GM18873 (cell line): ENCODE data around the gene TENT4A.

Source experiments
- ATAC-seq: cut with Tn5 transposase; IDR thresholded peaks from one replicate; pipeline ENCODE4 v1.9.1; 2021; ENCODE audit warnings: mild to moderate bottlenecking, moderate library complexity, moderate number of reproducible peaks; ENCODE audit not compliant: unreplicated experiment, low FRiP score

TENT4A gene

DNA sequence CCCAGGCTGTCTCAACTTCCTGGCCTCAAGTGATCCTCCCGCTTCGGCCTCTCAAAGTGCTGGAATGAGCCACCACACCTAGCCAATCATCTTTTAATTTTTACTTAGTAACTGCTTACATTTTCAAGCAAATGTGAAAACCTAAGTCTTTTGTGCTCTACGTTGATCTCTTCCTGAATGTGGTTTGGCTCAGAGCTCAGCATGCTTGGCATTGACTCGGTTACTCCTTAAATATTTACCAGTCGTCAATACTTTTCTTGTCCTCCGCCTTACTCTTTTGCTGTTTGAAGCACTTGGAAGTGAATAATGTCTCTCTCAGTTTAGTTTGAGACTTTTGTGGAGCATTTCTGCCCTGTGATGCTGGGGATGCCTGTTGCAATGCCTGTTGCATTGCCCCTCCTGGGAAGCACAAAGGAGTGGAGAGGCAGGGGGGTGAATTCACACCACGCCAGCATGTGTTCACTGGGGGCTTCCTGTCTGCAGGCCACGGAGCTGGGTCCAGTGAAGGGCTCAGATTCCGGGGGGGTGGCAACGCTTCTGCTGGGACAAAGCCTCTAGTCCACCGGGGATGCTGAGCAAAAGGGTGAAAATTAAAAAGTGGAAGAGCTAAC, 13.1 kb upstream of the TENT4A start:
- no peak for ATAC-seq

DNA sequence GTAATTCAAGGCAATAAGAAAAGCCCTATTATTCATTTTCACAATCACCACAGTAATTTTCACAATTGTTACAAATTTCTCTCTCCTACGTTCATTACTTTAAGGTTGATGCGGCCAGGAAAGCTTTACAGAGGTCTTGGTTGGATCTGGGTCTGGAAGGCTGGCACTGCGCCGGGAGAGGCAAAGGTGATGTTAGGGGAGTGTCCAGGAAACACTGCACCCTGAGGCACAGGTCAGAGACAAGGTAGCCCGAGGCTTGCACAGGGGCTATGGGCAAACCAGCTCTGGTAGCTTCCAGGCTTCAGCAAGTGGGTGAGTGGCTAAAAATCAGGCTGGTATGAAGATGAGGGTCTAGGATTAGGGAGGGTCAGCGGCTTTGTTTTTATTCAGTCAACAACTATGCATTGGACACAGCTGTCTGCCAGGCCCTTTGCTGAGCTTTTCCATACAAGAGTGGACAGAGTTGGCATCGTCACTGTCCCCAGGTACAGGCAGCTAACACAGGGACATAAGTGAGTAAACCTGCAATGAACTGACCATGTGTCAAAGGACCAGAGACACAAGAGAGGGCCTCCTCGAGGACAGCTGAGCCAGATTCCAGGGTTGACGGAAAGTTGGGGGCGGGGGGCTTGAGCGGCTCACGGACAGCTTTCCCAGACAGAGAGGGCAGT, 12.4 kb upstream of the TENT4A start:
- no peak for ATAC-seq

DNA sequence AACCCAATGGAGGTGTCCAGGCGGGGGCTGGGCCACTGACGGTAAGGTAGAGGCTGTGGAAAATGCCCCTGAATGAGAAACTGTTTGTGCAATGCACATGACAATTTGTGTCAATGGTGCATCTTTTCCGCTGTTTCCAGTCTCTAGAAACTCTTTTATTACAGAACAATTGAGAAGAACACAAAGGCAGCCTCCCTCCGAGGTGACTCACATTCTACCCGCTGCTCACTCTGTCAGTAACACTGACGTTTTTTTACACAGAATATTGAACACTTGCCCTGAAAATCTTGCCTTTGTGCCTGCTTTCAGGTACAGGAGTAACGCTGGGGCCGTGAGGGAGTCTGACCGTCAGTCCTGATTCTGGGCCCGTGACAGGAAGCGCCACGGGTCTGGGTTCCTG, 11.7 kb upstream of the TENT4A start:
- no peak for ATAC-seq

DNA sequence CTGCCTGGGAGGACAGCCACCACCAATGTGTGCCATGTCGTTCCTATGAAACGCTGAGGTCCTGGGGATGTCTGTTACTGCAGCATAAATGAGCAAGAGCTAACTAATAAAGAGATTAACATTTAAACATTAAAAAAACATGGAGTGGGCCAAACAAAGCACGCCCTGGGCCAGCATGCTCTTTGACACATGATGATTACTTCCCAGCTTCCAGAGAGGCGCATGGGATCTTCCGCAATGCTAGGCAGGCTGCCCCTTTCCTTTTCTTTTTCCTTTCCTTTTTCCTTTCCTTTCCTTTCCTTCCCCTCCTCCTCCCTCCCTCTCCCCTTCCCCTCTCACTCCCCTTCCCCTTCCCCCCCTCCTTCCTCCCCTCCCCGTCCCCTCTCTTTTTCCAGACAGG, 10.6 kb upstream of the TENT4A start:
- no peak for ATAC-seq

DNA sequence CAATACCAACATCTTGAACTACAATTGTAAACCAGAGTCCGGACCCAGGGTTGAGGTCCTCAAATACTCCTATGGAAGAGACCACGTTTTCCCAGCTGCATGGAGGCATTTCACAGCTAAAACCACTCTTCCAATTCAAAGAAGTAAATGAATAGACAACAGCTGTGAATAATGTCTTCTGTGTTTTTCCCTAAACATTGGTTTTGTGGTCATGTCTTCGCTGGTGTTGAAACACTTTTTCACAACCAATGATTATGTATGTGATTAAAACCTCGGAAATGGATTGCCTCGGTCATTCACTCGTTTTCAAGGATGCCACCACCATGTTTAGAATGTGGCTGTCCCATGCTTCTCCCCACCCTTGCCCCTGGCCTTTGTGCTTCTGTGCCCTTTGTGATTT, 9.4 kb upstream of the TENT4A start:
- ATAC-seq = no peak

DNA sequence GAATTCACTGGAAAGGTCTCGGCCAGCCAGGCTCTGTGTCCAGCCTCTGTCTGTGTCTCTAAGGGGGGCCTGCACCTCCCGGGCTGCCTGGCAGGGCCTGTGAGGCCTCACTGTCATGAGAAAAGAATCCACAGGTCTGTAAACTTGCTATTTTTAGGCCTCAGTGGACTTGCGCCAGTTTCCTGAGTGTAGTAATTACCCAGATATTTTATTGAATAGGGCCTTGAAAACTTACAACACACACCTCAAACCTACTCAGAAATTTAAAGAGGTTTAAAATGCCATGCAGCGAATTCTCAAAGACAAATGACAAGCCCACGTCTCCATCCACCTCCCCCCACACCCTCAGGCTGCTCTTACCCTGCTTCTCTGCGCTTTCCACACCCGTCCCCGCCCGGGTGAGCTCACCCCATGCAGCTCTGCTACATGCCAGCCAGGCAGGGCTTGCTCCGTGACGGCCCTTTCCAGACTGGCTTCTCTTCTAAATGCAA, 8.8 kb upstream of the TENT4A start:
- no peak for ATAC-seq

DNA sequence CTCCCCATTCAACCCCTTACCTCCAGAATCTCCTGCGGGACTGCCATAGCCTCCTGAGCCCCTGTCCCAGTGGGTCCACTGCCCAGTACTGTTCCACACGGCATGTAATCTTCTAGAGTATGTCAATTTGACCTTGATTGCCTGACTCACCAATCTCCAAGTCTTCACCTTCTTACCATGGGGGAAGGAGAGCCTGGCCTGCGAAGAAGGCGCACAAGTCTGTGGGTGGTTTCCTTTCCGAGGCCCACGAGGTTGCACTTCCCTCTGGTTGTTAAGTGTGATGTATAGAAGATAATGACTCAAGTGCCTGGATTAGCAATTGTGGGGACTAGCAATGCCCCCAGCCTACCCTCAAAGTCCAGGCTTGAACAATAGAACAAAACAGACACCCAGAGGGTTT, 8.1 kb upstream of the TENT4A start:
- ATAC-seq = peak; percentile 59

DNA sequence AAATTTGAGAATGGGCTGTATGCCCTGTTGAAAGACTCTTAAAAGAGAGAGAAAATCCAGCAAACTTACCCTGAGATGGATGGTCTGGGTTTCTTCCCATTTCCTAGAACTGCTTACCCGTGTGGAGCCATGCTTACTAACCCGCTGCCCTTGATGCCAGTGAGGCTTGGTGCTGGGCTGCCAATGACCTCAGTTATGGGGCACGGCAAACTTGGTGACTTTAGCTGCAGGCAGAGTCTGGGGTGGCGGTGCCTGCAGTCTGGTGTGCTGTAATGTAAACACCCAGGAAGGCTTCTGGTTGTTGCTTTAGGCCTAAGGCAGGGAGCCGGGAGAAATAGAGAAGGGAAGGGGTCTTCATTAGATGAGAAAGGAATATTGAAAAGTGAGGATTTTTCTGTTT, 7.3 kb upstream of the TENT4A start:
- ATAC-seq = no peak

DNA sequence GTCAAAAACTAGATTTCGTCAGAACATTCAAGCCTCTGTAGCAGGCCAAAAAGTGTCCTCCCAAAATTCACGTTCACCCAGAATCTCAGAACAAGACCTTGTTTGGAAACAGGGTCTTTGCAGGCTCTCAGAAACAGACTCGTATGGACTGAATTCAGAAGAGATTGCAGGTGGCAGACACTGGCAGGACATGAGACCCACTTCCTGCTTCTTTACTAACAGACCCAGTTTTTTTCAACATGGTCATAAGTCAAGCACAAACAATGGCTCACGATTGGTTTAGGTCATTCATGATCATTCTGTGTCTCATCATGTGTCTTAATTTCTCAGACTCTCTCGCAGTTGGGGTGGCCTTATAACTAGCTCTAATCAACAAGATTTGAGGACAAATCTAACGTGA, 5.4 kb upstream of the TENT4A start:
- no peak for ATAC-seq

DNA sequence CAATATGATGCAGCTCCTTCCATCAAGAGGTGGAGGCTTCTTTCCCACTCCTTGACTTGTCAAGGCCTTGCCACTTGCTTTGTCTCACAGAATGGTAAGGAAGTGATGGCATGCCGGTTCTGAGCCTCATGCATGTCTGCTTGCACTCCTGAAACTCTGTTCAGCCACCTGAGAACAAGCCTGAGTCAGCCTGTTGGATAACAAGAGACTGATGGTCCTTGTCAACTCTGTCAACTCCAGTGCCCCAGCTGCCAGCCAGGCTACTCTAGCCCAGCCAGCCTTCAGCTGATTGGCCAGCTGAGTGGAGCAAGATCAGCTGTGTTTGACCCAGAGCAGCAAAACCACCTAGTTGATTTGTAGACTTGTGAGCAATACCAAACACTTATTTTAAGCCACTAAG, 4.4 kb upstream of the TENT4A start:
- ATAC-seq = no peak

DNA sequence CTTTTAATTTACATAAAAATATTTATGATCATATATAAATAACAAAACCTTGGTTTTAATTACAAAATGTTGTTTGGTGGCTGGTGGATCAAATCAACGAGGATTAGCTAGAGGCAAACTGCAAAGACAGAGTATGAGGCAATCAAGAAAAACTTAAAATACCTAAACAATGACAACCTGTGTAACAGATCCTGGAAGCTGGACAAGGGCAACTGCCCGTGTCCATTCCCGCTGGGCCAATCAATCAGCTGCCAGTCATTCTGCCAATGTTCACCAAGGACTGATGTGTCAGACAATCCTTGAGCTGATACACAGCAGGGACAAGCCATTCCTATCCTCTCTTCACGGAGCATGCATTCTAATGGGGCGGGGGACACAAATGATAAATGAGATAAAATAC, 3.2 kb upstream of the TENT4A start:
- no peak for ATAC-seq

DNA sequence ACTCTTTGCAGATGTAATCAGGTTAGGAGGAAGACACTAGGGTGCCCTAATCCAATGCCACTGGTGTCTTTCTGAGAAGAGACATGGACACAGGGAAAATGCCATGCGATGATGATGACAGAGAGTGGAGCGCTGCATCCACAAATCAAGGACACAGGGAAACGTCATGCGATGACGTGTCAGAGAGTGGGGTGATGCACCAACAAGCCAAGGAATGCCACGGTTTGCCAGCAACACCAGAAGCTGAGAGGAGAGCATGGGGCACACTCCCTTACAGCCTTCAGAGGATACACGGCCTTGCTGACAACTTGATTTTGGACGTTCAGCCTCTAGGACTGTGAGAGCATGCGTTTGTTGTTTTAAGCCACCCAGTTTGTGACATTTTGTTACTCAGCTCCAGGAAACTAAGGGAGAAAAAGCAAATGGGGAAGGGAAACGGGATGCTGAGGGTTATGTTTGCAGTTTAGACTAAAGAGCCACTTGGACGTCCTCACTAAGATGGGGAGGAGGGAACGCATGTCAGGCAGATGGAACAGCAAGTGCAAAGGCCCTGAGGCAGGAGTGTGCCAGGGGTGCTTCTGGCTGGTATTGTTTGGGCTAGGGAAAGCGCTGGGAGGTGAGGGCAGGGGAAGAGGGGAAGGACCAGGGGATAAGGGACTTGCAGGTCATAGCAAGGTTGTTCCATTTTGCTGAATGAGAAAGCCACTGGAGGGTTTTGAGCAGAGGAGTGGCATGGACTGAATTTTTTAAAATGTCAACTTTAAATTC, 2.5 kb upstream of the TENT4A start:
- ATAC-seq = no peak

DNA sequence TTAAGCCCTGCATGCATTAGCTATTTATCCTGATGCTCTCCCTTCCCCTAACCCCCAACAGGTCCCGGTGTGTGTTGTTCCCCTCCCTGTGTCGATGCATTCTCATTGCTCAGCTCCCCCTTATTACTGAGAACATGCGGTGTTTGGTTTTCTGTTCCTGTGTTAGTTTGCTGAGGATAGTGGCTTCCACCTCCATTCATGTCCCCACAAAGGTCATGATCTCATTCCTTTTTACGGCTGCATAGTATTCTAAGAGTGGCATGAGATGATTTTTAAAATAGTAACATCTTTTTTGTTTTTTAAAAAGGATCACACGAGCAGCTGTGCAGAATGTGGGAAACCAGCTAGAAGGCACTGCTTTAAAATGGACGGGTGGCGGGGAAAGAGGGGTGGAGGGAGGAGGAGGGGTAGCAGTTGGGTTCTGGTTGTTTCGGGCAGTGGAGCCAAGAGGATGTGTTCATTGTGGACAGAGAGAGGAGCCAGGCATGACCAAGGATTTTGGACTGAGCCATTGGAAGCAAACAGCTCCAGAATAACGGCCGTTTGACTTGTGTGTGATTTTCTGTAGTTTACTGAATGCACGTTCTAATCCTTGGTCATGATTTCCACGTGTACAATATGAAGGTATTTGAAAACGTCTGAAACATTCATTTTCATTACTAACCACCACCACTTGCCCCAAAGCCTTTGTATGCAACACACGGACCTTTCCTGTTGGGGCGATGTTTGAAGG, 1.7 kb upstream of the TENT4A start:
- no peak for ATAC-seq

DNA sequence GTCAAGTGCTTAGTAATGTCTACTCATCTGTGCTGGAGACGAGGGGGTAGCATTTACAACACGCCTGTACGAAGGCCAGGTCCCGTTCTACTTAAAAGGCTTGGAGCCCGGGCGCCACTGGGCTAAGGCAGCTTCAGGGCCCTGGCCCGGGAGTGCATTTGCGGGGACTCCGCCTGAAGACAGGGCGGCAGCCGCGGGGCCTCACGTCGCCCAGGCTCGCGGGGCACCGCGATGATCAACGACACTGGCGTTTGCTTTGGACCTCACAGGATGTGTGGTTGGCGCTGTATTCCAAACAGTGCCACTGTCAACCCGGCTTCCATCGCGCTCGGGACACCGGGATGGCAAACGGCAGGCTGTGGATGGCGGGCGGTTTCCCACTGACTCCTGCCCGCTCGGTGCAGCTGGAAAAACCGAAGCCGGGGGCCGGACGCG, 1.1 kb upstream of the TENT4A start:
- peak; percentile 18 for ATAC-seq

DNA sequence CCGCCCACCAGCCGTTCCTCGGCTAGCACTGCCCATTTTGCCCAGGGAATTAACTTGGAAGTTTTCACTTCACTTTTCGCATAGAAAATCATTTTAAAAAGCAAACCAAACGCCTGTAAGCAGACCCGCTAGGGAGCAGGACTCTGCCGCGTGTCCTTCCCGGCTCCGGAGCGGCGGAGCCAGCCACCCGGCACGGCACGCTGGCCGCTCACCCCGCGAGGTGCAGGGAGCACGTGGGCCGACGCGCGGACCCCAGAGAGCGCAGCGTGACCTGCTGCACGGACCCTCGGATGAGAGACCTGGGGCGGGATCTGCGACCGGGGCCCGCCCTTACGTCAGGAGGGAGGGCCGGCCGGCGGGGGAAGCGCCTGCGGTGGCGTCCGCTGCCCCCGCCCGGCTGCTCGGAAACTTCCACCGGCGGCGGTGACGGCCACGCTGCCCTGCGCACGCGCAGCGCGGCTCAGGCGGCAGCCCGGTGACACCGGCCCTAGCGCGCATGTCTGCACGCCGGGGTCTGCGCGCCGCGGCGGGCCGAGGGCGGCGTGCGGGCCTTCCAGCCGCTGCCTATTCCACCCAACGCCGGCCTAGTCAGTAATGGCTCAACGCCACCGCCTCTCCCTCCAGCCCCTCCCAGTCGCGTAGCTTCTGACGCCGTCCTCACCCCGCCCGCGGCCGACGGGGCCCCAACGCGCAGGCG, 507 bp upstream of the TENT4A start:
- peak; percentile 47 for ATAC-seq

DNA sequence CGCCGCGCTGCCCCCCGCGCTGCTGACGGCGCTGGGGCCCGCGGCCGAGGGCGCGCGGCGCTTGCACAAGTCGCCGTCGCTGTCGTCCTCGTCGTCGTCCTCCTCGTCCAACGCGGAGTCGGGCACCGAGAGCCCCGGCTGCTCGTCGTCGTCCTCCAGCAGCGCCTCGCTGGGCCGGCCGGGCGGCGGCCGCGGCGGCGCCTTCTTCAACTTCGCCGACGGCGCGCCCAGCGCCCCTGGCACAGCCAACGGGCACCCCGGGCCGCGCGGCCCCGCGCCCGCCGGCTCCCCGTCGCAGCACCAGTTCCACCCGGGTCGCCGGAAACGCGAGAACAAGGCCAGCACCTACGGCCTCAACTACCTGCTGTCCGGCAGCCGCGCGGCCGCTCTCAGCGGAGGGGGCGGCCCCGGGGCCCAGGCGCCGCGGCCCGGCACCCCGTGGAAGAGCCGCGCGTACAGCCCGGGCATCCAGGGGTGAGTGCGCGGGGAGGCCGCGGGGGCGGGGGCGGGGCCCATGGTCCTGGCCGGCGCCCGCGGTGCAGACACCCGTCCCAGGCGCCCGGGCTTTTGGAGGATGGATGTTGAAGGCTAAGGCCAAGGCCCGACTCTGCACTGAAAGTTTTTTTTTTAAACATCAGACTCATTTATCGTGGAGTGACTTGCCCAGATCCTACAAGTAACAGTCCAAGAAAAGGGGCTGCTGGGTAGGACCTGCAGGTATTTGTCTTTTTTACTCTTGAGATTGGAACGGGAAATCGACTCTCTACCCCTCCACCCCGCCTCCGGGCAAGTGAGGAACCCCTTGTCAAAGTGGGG, 1.2 kb downstream of the TENT4A start:
- no peak for ATAC-seq

DNA sequence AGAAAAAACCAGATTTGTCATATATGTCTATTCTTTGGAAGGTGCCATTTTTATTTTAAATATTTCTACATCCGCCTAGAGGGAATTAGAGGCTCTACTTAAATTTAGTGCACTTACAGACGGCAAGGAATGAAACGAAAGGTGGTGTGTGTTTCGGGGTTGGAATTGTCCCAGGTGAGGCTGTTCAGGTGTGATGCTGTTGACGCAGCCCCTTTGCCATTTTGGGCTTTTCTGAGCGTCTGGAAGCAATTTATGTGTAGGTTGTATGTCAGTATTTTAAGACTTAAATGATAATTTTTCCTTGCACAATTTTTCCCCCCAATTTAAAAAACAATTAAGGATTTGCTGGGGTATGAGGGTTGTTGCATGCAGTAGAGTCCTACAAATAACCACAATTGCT, 2.0 kb downstream of the TENT4A start:
- ATAC-seq = no peak

DNA sequence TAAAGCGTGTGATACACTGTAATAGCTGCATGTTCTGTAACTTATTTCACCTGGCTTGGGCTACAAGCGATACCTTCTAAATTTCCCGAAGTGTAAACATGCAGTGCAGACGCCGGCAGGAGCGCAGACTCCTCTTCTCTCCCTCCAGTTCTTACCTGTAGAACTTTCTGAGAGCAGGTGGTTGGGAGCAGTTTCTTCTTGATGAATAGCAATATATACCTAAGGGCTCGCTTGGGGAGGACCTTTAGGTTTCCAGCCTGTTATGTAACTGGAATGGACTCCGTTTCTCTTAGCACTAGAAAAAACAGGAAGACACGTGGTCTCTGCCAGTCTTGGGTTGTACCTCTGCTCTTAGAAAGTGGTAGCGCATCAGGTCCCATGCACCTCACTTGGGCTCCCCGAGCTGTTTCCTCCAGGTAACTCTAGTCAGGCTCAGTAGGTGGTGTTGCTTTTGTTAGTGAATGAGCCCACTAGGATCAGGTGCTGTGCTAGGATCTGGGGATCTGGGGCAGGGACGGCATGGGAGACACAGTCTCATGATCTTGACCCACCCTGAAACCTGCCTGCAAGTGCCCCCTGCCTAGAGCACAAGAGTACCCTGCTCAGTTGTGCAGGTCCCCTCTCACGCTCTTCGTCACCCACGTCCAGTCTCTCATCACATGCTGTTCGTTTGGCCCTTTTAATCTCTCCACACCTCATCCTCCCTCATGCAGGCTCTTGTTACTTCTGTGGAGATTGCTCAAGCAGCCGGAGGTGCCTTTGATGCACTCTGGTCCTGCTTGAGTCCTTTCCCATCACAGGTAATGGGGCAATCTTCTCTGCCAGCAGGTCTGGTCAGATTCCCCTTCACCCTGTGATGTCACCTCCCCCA, 2.8 kb downstream of the TENT4A start:
- ATAC-seq = no peak
